ENCODE data around the gene TBC1D22A.

DNA sequence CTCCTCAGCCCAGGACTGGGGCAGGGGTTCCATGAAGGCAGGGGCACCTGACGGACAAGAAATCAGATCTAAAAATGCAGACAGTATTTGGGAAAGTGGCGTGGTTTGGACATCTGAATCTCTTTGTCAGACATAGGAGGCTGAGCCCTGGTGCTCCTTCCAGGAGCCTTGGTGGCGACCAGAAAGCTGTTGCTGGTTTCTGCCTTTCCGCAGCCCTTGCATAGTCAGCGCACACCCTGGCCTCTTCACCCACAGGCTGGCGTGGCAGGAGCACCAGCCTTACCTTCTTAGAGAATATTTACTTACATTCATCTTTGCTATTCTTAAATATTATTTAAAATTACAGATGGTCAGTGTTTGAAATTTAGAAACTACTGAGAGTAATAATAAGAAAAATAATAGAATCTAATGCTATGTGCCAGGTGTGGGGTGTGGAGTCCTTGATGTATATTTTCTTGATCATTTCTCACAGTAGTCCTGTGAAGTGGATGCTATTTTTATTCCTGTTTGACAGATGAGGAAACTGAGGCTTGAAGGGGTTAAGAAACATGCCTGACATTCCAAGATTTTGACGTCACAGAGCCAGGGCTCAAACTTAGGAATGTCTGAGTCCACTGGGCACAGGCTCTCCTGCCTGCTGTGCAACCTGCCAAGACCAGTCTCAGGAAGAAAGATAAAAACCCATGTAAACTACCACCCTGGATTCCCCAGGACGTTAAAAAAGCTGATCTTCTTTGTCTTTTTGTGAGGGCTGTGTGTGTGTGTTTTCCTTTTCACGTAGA, 51.6 kb downstream of the TBC1D22A start:
- TF ChIP-seq CTCF (IDR thresholded peaks at IDR 0.05; ENCODE audit: low read length) (no peak), EZH2 (optimal IDR thresholded peaks at IDR 0.05; ENCODE audit: low read depth, low read length) (no peak)
